HL-60/S4 treated with phorbol 12-myristate 13-acetate at 8.2 ng/mL for 4 days and 3 days (cell line): Measurements from ENCODE around the gene APAF1.

ENCODE experiments used
- in situ Hi-C: fragments of 300-500 bp; cut with MboI; formaldehyde crosslinking; loops from 2 replicates; pipeline ENCODE4 v1.15.0; 2022; ENCODE audit warnings: low sequenced_read_pairs

Gene APAF1

GRCh38 chr12:98656289-98657101 is 11.4 kb downstream of the APAF1 start:
- in situ Hi-C loops, result no loop called here

GRCh38 chr12:98660521-98660920 is 15.4 kb downstream of the APAF1 start:
- in situ Hi-C loops, result no loop called here

- in situ Hi-C loops, result no loop called here
Measured at GRCh38 chr12:98669751-98670150, 24.7 kb downstream of the APAF1 start.

GRCh38 chr12:98671459-98671858 is 26.4 kb downstream of the APAF1 start:
- in situ Hi-C loops, result no loop called here

GRCh38 chr12:98674841-98675240 is 29.8 kb downstream of the APAF1 start:
- in situ Hi-C loops, result no loop called here

GRCh38 chr12:98678236-98678945 is 33.3 kb downstream of the APAF1 start:
- in situ Hi-C loops, result no loop called here

DNA sequence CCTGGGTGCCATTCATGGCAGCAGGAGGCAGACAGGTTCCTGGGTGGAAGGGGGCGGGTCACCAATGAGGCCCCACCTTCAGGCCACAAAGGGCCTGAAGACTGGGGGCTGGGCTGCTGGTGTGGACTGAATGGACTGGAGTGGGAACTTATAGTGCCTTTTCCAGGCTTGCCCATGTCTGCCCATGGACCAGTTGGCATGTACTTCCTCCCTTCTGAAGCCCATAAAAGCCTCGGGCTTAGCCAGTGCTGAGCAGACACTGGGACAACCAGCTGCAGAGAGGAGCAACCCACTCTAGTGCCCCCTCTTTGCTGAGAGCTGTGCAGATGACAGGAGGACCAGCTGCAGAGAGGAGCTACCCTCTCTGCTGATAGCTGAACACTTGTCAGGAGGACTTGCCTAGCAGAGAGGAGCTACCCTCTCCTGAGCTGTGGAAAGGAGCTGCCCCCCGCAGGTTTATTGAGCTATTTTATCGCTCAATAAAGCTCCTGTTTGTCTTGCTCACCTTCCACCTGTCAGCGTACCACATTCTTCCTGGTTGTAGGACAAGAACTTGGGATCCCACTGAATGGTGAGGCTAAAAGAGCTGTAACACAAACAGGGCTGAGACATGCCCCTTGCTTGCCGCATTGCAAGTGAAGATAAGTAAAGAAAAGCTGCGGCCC is 34.0 kb downstream of the APAF1 start:
- in situ Hi-C loops, result no loop called here

- in situ Hi-C loops, result no loop called here
Measured at GRCh38 chr12:98679611-98680005, 34.5 kb downstream of the APAF1 start.

DNA sequence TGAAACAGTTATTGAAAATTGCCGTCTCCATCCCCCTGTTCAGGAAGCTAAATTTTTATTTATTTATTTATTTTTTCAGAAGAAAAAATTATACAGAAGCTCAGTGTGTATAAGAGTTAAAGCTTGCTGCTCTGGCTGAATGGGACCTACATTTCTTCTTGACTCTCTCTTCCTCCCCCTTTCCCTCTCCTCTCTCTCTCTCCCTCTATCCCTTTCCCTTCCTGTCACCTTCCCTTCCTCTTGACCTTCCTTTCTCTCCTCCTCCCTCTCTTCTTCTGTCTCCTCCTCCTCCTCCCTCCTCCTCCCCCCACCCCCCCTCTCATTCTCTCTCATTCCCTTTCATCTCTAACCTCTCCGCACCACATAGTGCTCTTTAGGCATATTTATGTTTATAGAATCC is 39.1 kb downstream of the APAF1 start:
- in situ Hi-C loops, result no loop called here

DNA sequence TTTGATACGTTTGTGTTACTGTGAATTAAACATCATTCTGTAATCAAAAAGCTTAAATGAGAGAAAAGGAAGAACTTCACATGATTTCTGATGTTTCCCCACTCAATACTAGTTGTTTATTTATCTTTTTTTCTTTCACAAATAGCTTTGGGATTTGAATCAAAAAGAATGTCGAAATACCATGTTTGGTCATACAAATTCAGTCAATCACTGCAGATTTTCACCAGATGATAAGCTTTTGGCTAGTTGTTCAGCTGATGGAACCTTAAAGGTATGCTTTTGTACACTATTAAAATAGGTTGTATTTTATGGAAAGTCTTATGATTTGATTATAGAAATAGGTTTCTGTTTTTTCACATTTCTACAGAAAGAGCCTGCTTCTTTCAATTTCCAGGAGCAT is 41.5 kb downstream of the APAF1 start:
- in situ Hi-C loops, result no loop called here

- in situ Hi-C loops, result no loop called here
Measured at GRCh38 chr12:98691351-98691750, 46.3 kb downstream of the APAF1 start.

DNA sequence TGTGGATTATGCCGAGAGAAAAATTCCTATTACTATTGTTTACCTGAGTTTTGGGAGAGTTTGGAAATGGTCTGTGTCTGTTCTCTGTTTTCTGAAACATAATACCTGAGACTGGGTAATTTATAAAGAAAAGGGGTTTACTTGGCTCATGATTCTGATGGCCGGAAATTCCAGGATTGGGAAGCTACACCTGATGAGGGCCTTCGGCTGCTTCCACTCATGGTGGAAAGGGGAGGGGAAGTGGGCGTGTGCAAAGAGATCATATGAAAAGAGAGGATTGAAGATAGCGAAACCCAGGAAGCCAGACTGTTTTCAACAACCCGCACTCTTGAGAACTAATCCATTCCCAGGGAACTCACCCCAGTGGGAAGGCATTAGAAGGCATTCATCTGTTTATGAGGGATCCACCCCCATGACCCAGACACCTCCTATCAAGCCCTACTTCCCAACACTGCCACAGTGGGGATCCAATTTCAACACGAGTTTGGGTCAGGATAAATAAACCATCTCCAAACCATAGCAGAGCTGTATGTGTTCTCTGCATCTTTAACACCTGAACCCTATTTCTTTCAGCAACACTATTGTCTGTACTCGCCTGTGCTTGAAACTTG is 51.1 kb downstream of the APAF1 start:
- in situ Hi-C loops, result no loop called here

DNA sequence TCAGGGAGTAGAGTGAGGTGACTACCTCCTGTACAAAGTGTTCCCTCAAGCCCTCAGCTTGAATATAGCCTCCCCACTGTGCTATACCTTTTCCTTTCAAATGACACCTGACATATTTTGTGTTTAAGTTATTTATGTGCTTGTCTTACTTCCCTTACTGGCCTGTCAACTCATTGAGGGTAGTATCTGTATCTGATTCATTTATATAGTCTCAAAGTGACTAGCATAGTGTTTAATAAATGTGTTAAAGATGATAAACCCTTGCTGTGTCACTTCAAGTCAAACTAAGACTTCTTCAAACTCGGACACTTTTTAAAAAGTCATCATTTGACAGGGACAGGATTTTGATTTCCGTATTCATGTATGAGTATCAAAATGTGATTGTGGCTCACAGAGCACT is 52.1 kb downstream of the APAF1 start:
- in situ Hi-C loops, result no loop called here

DNA sequence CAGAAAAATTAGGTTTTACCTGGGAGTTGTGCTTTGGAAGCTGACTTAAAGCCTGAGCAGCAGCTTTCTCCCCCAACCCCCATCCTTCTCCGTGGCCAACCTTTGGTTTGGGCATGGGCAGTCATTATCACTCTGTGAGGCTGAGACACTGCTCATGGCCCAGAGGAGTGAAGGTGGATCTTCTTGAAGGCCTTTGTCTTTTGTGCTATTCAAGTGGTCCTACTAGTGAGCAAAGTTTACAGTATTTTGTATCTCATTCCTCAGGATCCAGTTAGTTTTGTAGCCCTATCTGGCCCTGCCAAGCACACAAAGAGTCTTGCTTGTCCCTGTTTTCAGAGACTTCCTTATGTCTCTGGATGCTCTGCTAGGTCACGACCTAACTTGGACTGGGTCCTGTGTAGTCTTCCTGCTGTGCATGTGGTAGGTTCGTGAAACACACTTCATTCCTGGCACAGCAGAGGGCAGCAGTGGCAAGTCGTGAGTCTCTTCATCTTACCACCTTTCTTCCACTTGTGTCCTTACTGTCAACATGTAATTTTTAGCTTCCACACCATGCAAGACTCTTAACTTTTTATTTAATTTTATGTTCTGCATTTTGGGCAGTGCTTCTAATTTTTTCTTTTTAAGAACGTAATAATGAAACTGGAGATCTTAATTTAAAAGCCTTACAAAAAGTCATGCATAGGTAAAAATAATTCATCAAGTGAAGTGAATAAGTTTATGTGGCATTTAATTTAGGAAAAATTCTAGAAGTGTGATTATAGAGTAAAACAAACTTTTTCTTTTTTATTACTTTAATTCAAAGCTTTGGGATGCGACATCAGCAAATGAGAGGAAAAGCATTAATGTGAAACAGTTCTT is 53.7 kb downstream of the APAF1 start:
- in situ Hi-C loops, result no loop called here

- in situ Hi-C loops, result no loop called here
Measured at GRCh38 chr12:98699586-98699985, 54.5 kb downstream of the APAF1 start.

GRCh38 chr12:98701166-98701565 is 56.1 kb downstream of the APAF1 start:
- in situ Hi-C loops, result no loop called here

- in situ Hi-C loops, result no loop called here
Measured at GRCh38 chr12:98709022-98709421, 63.9 kb downstream of the APAF1 start.

GRCh38 chr12:98714426-98714825 is 69.3 kb downstream of the APAF1 start:
- in situ Hi-C loops, result no loop called here

DNA sequence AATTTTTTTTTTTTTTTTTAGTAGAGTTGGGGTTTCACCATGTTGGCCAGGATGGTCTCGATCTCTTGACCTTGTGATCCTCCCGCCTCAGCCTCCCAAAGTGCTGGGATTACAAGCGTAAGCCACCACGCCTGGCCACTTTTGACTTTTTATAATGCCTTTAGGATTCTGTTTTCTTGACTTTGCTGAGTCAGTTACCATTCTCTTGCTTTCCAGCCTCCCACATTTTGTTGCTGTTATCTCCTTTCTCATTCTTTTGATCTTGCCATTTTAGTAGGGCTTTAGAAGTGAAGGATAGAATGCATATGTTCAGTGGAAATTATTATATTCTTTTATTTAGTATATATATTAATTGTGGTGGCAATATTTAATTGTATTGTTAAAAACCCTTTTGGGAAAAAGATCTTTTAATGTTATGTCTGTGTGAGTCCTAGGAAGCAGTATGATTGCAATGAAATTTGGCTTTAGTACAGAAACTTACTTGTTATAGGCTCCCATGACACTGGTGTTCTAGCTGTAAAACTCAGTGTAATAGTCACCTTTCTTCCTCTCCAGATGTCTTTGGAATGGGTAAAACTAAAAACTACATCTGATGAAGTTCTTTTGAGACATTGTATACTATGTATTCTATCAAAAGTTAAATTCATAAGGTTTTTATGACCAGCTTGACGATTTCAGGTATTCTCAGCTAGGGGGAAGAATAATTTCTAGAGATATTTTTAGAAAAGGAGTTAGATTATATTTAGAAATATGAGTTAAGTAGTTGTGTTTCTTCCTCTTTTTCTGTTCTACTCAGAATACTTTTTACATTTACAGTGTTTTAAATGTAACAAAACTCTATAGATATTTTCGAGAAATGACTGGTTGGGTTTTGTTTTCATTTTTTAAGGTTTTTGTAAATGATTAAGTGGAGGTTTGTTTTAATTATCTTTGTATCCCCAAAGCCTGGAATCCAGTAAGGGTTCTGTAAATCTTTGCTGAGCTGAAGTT is 74.7 kb downstream of the APAF1 start:
- in situ Hi-C loops, result no loop called here
